Ramos (cell line): ENCODE results near the gene ENPEP.
"Not testable (repeated sequence)": the region's sequence is repeated elsewhere in the genome, so short reads cannot be mapped to it uniquely, and the experiment has no call there.

Experiments
- in situ Hi-C: fragments of 300-500 bp; cut with MboI; formaldehyde crosslinking; loops from one replicate; pipeline ENCODE4 v1.14.3; 2022; ENCODE audit warnings: low sequenced_read_pairs; ENCODE audit not compliant: unreplicated experiment

Gene ENPEP

GRCh38 chr4:110484029-110484428, 8.1 kb downstream of the ENPEP start:
- in situ Hi-C loops, result no loop called here

- in situ Hi-C loops, result no loop called here
Observed at GRCh38 chr4:110484767-110485166, 8.8 kb downstream of the ENPEP start.

- in situ Hi-C loops, result no loop called here
Observed at GRCh38 chr4:110485452-110485851, 9.5 kb downstream of the ENPEP start.

- in situ Hi-C loops, result no loop called here
Observed at GRCh38 chr4:110486256-110486655, 10.3 kb downstream of the ENPEP start.

GRCh38 chr4:110486850-110487249, 10.9 kb downstream of the ENPEP start:
- in situ Hi-C loops, result not testable (repeated sequence)

GRCh38 chr4:110487873-110488272, 11.9 kb downstream of the ENPEP start:
- in situ Hi-C loops, result no loop called here

- in situ Hi-C loops, result no loop called here
Observed at GRCh38 chr4:110489901-110490508, 14.1 kb downstream of the ENPEP start.

GRCh38 chr4:110492522-110492921, 16.6 kb downstream of the ENPEP start:
- in situ Hi-C loops, result no loop called here

GRCh38 chr4:110493520-110493919, 17.6 kb downstream of the ENPEP start:
- in situ Hi-C loops, result no loop called here

GRCh38 chr4:110498420-110498819, 22.5 kb downstream of the ENPEP start:
- in situ Hi-C loops, result no loop called here

GRCh38 chr4:110499126-110499525, 23.2 kb downstream of the ENPEP start:
- in situ Hi-C loops, result no loop called here

- in situ Hi-C loops, result loop anchor here (25.0 kb wide), 2 partner anchors 190 to 1090 kb away; no protein-coding TSS in a partner anchor
Observed at GRCh38 chr4:110501826-110502225, 25.9 kb downstream of the ENPEP start.

- in situ Hi-C loops, result loop anchor here (25.0 kb wide), 2 partner anchors 191 to 1091 kb away; no protein-coding TSS in a partner anchor
Observed at GRCh38 chr4:110503270-110504083, 27.5 kb downstream of the ENPEP start.

GRCh38 chr4:110504084-110504435, 28.1 kb downstream of the ENPEP start:
- in situ Hi-C loops, result loop anchor here (25.0 kb wide), 2 partner anchors 192 to 1092 kb away; no protein-coding TSS in a partner anchor

- in situ Hi-C loops, result loop anchor here (25.0 kb wide), 2 partner anchors 193 to 1093 kb away; no protein-coding TSS in a partner anchor
Observed at GRCh38 chr4:110505440-110505839, 29.5 kb downstream of the ENPEP start.

GRCh38 chr4:110508827-110509710, 33.1 kb downstream of the ENPEP start:
- in situ Hi-C loops, result loop anchor here (25.0 kb wide), 2 partner anchors 197 to 1097 kb away; no protein-coding TSS in a partner anchor

GRCh38 chr4:110510277-110510676, 34.3 kb downstream of the ENPEP start:
- in situ Hi-C loops, result loop anchor here (25.0 kb wide), 2 partner anchors 198 to 1098 kb away; no protein-coding TSS in a partner anchor

- in situ Hi-C loops, result loop anchor here (25.0 kb wide), 2 partner anchors 199 to 1099 kb away; no protein-coding TSS in a partner anchor
Observed at GRCh38 chr4:110510955-110511544, 35.1 kb downstream of the ENPEP start.

- in situ Hi-C loops, result loop anchor here (25.0 kb wide), 2 partner anchors 201 to 1101 kb away; no protein-coding TSS in a partner anchor
Observed at GRCh38 chr4:110512901-110513300, 36.9 kb downstream of the ENPEP start.
